CD14-positive monocyte (primary cell): ENCODE results near the gene NSG1. TPM values are rescaled to one million over a fixed set of nuclear protein-coding genes. Genes with fewer than 3 reads are reported as not detected.

Experiments
- DNase-seq, 3 donors: peaks; one replicate each; pipeline ENCODE4 v3.0.0-alpha.2; 2011 to 2022
- H2AFZ ChIP-seq: 2 replicates; pipeline ENCODE4 v1.6.0; 2012; ENCODE audit warnings: mild to moderate bottlenecking, low read depth, low read length, inconsistent platforms; ENCODE audit not compliant: insufficient read depth, poor library complexity, severe bottlenecking
- H3K27ac ChIP-seq, 2 donors: 1 replicate in 1 of 2; 2 replicates in 1 of 2; pipeline ENCODE4 v1.5.1; 2012 to 2013; ENCODE audit warnings: low read length in 2 of 2, control low read depth in 1 of 2, inconsistent platforms in 1 of 2, low read depth in 1 of 2, mild to moderate bottlenecking in 1 of 2
- H3K27me3 ChIP-seq, 2 donors: one replicate each; pipeline versions ENCODE4 v1.6.0 to v1.6.1; 2011 to 2013; ENCODE audit warnings: low read length in 2 of 2; ENCODE audit not compliant: control insufficient read depth in 2 of 2, insufficient read depth in 2 of 2
- H3K36me3 ChIP-seq, 2 donors: replicated peaks in 1 of 2; 1 replicate in 1 of 2; 2 replicates in 1 of 2; pipeline versions ENCODE4 v1.5.1 to v1.6.1; 2012 to 2013; ENCODE audit warnings: low read length in 2 of 2, control low read depth in 1 of 2, inconsistent platforms in 1 of 2, mild to moderate bottlenecking in 1 of 2; ENCODE audit not compliant: insufficient read depth in 2 of 2, control insufficient read depth in 1 of 2
- H3K4me1 ChIP-seq, 2 donors: 1 replicate in 1 of 2; 2 replicates in 1 of 2; pipeline versions ENCODE4 v1.5.1 to v1.6.1; 2012 to 2013; ENCODE audit warnings: low read length in 2 of 2, control low read depth in 1 of 2, inconsistent platforms in 1 of 2, mild to moderate bottlenecking in 1 of 2, moderate library complexity in 1 of 2; ENCODE audit not compliant: insufficient read depth in 2 of 2, control insufficient read depth in 1 of 2
- H3K4me2 ChIP-seq: replicated peaks from 2 replicates; pipeline ENCODE3; 2012; ENCODE audit warnings: low read length, moderate library complexity, mild to moderate bottlenecking; ENCODE audit not compliant: poor library complexity, severe bottlenecking; ENCODE audit errors: extremely low read depth
- H3K4me3 ChIP-seq, 3 experiments: fragments of 200-600 bp in 1 of 3; sonication (generic) in 1 of 3; replicated peaks in 1 of 3; 1 replicate in 2 of 3; 2 replicates in 1 of 3; pipeline ENCODE4 v1.5.1; 2011 to 2013; ENCODE audit warnings: low read length in 3 of 3, mild to moderate bottlenecking in 3 of 3, control low read depth in 2 of 3, low read depth in 2 of 3, inconsistent platforms in 1 of 3, moderate library complexity in 1 of 3
- H3K79me2 ChIP-seq: 2 replicates; pipeline ENCODE4 v1.6.0; 2012; ENCODE audit warnings: mild to moderate bottlenecking, control low read depth, inconsistent platforms, low read length, moderate library complexity; ENCODE audit not compliant: insufficient read depth
- H3K9ac ChIP-seq: 2 replicates; pipeline ENCODE4 v1.6.0; 2017; ENCODE audit warnings: low read length, mild to moderate bottlenecking; ENCODE audit not compliant: insufficient read depth, poor library complexity, severe bottlenecking
- H3K9me3 ChIP-seq, 2 donors: replicated peaks in 1 of 2; 1 replicate in 1 of 2; 2 replicates in 1 of 2; pipeline versions ENCODE4 v1.5.1 to v1.6.1; 2012 to 2013; ENCODE audit warnings: low read length in 2 of 2, control low read depth in 1 of 2; ENCODE audit not compliant: control insufficient read depth in 1 of 2, insufficient read depth in 1 of 2
- H4K20me1 ChIP-seq: 2 replicates; pipeline ENCODE4 v1.6.0; 2012; ENCODE audit warnings: mild to moderate bottlenecking, low read length, control low read depth, moderate library complexity; ENCODE audit not compliant: insufficient read depth
- H3K27ac Mint-ChIP-seq, 7 donors: one replicate each; pipeline ENCODE4 v1.8.0; 2020; ENCODE audit warnings: mild to moderate bottlenecking in 7 of 7, mixed read lengths in 7 of 7, moderate library complexity in 6 of 7, inconsistent platforms in 2 of 7
- H3K27me3 Mint-ChIP-seq, 3 donors: one replicate each; pipeline ENCODE4 v1.8.0; 2021 to 2022; ENCODE audit warnings: low read depth in 3 of 3, mild to moderate bottlenecking in 3 of 3, mixed read lengths in 3 of 3, moderate library complexity in 3 of 3, inconsistent platforms in 1 of 3
- H3K36me3 Mint-ChIP-seq, 2 donors: one replicate each; pipeline ENCODE4 v1.8.0; 2020; ENCODE audit warnings: mixed read lengths in 2 of 2, inconsistent platforms in 1 of 2, mild to moderate bottlenecking in 1 of 2
- H3K4me1 Mint-ChIP-seq: one replicate; pipeline ENCODE4 v1.8.0; 2020; ENCODE audit warnings: mild to moderate bottlenecking, mixed read lengths
- H3K4me3 Mint-ChIP-seq, 2 donors: one replicate each; pipeline ENCODE4 v1.8.0; 2020; ENCODE audit warnings: mild to moderate bottlenecking in 2 of 2, mixed read lengths in 2 of 2, moderate library complexity in 1 of 2
- H3K9me3 Mint-ChIP-seq, 7 donors: one replicate each; pipeline ENCODE4 v1.8.0; 2020 to 2022; ENCODE audit warnings: mixed read lengths in 7 of 7, mild to moderate bottlenecking in 6 of 7, moderate library complexity in 6 of 7, inconsistent platforms in 2 of 7
- WGBS: methylation state at CpG from one replicate; pipeline ENCODE4 v1.1.5; 2013; ENCODE audit warnings: missing lambda C conversion rate; ENCODE audit not compliant: insufficient coverage; 5-methylcytosine and 5-hydroxymethylcytosine counted together
- intact Hi-C, 2 donors: fragments of 100-400 bp; cut with micrococcal nuclease; formaldehyde crosslinking; loops; one replicate each; pipeline versions ENCODE4 v1.15.0 to v1.15.1; 2023
- polyA plus RNA-seq, 3 donors: library from polyadenylated mRNA; depleted of rRNA in 1 of 3; unstranded in 2 of 3; stranded (reverse) in 1 of 3; fragments of 300-500 nt in 2 of 3; fragments of >200 nt in 1 of 3; fragmentation: Illumina TruSeq in 2 of 3; gene quantifications; 1 replicate in 2 of 3; 2 replicates in 1 of 3; pipeline ENCODE4 v1.2.3, GENCODE V29; 2012 to 2021
- TF ChIP-seq, protein P1 (sequence below): fragments of 200-600 bp; IDR thresholded peaks from one replicate; pipeline ENCODE4 v1.8.0; 2022; ENCODE audit warnings: antibody characterized with exemption, mild to moderate bottlenecking

NSG1 gene
- polyA plus RNA-seq, 3 donors: 0.10 TPM; not detected in 2

DNA sequence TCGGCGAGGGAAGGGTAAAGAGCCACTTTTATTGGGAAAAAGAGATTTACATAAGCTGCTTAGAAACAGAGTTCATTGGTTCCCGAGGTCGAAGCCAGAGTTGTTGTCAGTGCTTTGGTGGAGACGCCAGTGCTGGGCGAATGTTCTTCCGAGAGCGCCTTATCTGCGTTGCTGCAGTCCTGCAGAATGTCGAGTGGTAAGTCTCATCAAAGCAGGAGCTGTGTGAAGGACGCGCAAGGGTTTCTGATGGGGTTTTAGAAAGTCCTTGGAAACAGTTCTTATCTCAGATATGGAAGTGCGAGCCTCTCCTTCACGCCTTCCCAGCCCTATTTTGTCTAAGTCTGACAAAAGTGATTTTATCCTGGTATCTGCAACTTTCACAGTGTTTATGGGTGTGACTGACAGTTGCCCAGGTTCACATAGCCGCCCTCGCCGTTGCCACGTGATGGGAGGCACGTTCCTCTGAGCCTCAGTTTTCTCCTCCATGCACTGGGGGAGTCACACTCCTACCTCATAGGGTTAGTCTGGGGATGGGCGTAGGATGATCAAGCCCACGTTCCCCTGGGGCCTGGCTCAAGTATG lies 47.3 kb upstream of the NSG1 start:
- no peaks in the 10 kb centered on the region for H3K36me3 Mint-ChIP-seq
- Histone ChIP-seq H3K9me3 (no peaks in the 10 kb centered on the region), H3K4me3 (no peak overlapping the region), H3K27me3 (no peaks in the 10 kb centered on the region), H2AFZ (no peak overlapping the region), H3K27ac (no peak overlapping the region), H3K36me3 (no peaks in the 10 kb centered on the region), H4K20me1 (no peaks in the 10 kb centered on the region), H3K79me2 (no peaks in the 10 kb centered on the region), H3K4me1 (no peaks in the 10 kb centered on the region), H3K9ac (no peak overlapping the region), H3K4me2 (no peak overlapping the region)
- 76% methylated on average over 16 of the region's 21 CpGs for WGBS
- TF ChIP-seq, protein P1, sequence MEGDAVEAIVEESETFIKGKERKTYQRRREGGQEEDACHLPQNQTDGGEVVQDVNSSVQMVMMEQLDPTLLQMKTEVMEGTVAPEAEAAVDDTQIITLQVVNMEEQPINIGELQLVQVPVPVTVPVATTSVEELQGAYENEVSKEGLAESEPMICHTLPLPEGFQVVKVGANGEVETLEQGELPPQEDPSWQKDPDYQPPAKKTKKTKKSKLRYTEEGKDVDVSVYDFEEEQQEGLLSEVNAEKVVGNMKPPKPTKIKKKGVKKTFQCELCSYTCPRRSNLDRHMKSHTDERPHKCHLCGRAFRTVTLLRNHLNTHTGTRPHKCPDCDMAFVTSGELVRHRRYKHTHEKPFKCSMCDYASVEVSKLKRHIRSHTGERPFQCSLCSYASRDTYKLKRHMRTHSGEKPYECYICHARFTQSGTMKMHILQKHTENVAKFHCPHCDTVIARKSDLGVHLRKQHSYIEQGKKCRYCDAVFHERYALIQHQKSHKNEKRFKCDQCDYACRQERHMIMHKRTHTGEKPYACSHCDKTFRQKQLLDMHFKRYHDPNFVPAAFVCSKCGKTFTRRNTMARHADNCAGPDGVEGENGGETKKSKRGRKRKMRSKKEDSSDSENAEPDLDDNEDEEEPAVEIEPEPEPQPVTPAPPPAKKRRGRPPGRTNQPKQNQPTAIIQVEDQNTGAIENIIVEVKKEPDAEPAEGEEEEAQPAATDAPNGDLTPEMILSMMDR: no peak
- H3K27me3 Mint-ChIP-seq: peaks cover 2 to 13% (median 9%) of the 10 kb centered on the region in 3 donors
- intact Hi-C loops: loop anchor here in 1 of 2 donors (5.0 kb wide), 1 partner anchor 87 kb away; no protein-coding TSS in a partner anchor
- H3K9me3 Mint-ChIP-seq: no peaks in the 10 kb centered on the region
- H3K4me3 Mint-ChIP-seq: no peak overlapping the region
- DNase-seq: no peak
- peaks cover 2% of the 10 kb centered on the region for H3K4me1 Mint-ChIP-seq
- H3K27ac Mint-ChIP-seq: no peak overlapping the region

DNA sequence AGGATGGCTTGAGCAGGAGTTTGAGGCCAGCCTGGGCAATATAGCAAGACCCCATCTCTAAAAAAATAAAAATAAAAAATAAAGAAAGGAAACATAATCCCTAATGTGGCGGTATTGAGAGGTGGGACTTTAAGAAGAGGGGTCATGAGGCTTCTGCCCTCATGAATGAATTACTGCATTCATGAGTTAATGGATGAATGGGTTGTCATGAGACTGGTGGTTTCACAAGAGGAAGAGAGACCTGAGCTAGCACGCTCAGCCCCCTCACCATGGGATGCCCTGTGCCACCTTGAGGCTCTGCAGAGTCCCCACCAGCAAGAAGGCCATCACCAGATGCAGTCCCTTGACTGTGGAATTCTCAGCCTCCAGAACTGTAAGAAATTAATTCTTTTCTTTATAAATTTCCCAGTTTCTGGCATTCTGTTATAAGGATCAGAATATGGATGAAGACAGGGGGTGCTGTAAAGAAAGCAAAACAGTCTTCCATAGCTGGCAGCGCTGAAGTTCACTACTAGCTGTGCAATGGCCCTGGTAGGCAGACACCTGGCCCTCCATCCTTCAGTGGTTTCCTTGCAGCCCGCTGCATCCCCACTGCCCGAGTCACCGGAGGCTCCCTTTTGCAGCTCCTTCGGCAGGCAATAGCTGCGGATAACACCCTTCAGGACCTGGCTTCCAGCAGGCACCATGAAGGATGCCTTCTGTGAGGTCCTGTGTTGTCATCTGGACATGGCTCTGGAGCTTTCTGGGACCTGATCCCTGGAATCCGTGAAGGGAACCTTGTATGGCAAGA lies 44.8 kb upstream of the NSG1 start:
- DNase-seq: no peak
- TF ChIP-seq, protein P1: no peak
- Histone ChIP-seq H3K27me3 (no peaks in the 10 kb centered on the region), H3K27ac (no peak overlapping the region), H3K4me1 (no peaks in the 10 kb centered on the region), H3K4me2 (no peak overlapping the region), H3K79me2 (no peaks in the 10 kb centered on the region), H2AFZ (no peak overlapping the region), H3K9me3 (no peaks in the 10 kb centered on the region), H3K9ac (no peak overlapping the region), H4K20me1 (no peaks in the 10 kb centered on the region), H3K4me3 (no peak overlapping the region), H3K36me3 (no peaks in the 10 kb centered on the region)
- H3K27ac Mint-ChIP-seq: no peak overlapping the region
- intact Hi-C loops: no loop called here
- no peaks in the 10 kb centered on the region for H3K4me1 Mint-ChIP-seq
- H3K27me3 Mint-ChIP-seq: peaks cover 5 to 13% (median 11%) of the 10 kb centered on the region in 3 donors
- no peak overlapping the region for H3K4me3 Mint-ChIP-seq
- 86% methylated on average over 6 of the region's 9 CpGs for WGBS
- no peaks in the 10 kb centered on the region for H3K36me3 Mint-ChIP-seq
- H3K9me3 Mint-ChIP-seq: peaks cover 0 to 2% (median 0%) of the 10 kb centered on the region in 7 donors
